ENCODE data around the gene DGKB.

Gene DGKB

GRCh38 chr7:14836571-14837189 lies 65.9 kb downstream of the DGKB start:
- no peak for TF ChIP-seq CTCF (IDR thresholded peaks at IDR 0.05; ENCODE audit: control extremely low read depth, extremely low read depth, low read depth, missing control alignments)
- no peak for DNase-seq (ENCODE audit: extremely low spot score)
- POLR2A ChIA-PET = no interaction called here
- CTCF ChIA-PET = interaction anchor here (1.4 to 1.8 kb wide), 2 partner anchors 8 kb away, joined by 3 to 5 read pairs; no protein-coding TSS in a partner anchor

- POLR2A ChIA-PET = no interaction called here
- no peak for DNase-seq (ENCODE audit: extremely low spot score)
- no peak for TF ChIP-seq CTCF (IDR thresholded peaks at IDR 0.05; ENCODE audit: control extremely low read depth, extremely low read depth, low read depth, missing control alignments)
- CTCF ChIA-PET = interaction anchor here (1.4 to 1.8 kb wide), 2 partner anchors 8 kb away, joined by 3 to 5 read pairs; no protein-coding TSS in a partner anchor
Measured at GRCh38 chr7:14836006-14836405, 66.5 kb downstream of the DGKB start.

GRCh38 chr7:14835384-14835783 lies 67.2 kb downstream of the DGKB start:
- no peak for DNase-seq (ENCODE audit: extremely low spot score)
- POLR2A ChIA-PET = no interaction called here
- no peak for TF ChIP-seq CTCF (IDR thresholded peaks at IDR 0.05; ENCODE audit: control extremely low read depth, extremely low read depth, low read depth, missing control alignments)
- CTCF ChIA-PET = interaction anchor here (1.4 to 1.8 kb wide), 2 partner anchors 7 to 9 kb away, joined by 3 to 5 read pairs; no protein-coding TSS in a partner anchor

GRCh38 chr7:14834883-14835282 lies 67.7 kb downstream of the DGKB start:
- POLR2A ChIA-PET = no interaction called here
- TF ChIP-seq CTCF (IDR thresholded peaks at IDR 0.05; ENCODE audit: control extremely low read depth, extremely low read depth, low read depth, missing control alignments) = no peak
- no peak for DNase-seq (ENCODE audit: extremely low spot score)
- CTCF ChIA-PET = interaction anchor here (1.8 kb wide), 1 partner anchor 13 kb away, joined by 4 read pairs; no protein-coding TSS in a partner anchor

GRCh38 chr7:14834456-14834855 lies 68.1 kb downstream of the DGKB start:
- TF ChIP-seq CTCF (IDR thresholded peaks at IDR 0.05; ENCODE audit: control extremely low read depth, extremely low read depth, low read depth, missing control alignments) = no peak
- ChIA-PET CTCF (interaction anchor here (1.8 kb wide), 1 partner anchor 13 kb away, joined by 4 read pairs; no protein-coding TSS in a partner anchor), POLR2A (no interaction called here)
- no peak for DNase-seq (ENCODE audit: extremely low spot score)

GRCh38 chr7:14833707-14834106 lies 68.8 kb downstream of the DGKB start:
- TF ChIP-seq CTCF (IDR thresholded peaks at IDR 0.05; ENCODE audit: control extremely low read depth, extremely low read depth, low read depth, missing control alignments) = no peak
- POLR2A ChIA-PET = no interaction called here
- CTCF ChIA-PET = interaction anchor here (1.8 kb wide), 1 partner anchor 12 kb away, joined by 4 read pairs; no protein-coding TSS in a partner anchor
- DNase-seq (ENCODE audit: extremely low spot score) = no peak

Measured in GM10248 (cell line).